AG20443 (cell line): ENCODE results near the gene PKN3.
A peak's percentile ranks its signal among the peaks of the same experiment; 100 is the strongest.
"Not testable (repeated sequence)": the region's sequence is repeated elsewhere in the genome, so short reads cannot be mapped to it uniquely, and the experiment has no call there.

Experiments
- DNase-seq: peaks from one replicate; pipeline ENCODE4 v3.0.0; 2012; ENCODE audit warnings: low spot score, mixed read lengths

PKN3 gene

GRCh38 chr9:128702445-128702948 is at the start of gene PKN3:
Gene PKN3, plus strand, starts transcription at chr9:128702503. Its CDS starts 413 bp downstream, at chr9:128702916.
- peak; percentile 97 for DNase-seq

- DNase-seq, result no peak
Observed at GRCh38 chr9:128653908-128654307, 48.4 kb upstream of the PKN3 start.

GRCh38 chr9:128654481-128654880 is 47.8 kb upstream of the PKN3 start:
- no peak for DNase-seq

- DNase-seq, result peak; percentile 99
Observed at GRCh38 chr9:128656416-128657343, 45.6 kb upstream of the PKN3 start, which contains the start of gene DYNC2I2. Gene DYNC2I2, minus strand, starts transcription at chr9:128656847. Its CDS starts 121 bp downstream, at chr9:128656726.

GRCh38 chr9:128657344-128657704 is 45.0 kb upstream of the PKN3 start:
- DNase-seq, result no peak

- DNase-seq, result no peak
Observed at GRCh38 chr9:128657796-128658195, 44.5 kb upstream of the PKN3 start.

GRCh38 chr9:128666481-128666941 is 35.8 kb upstream of the PKN3 start:
- not testable (repeated sequence) for DNase-seq

- DNase-seq, result no peak
Observed at GRCh38 chr9:128669786-128670185, 32.5 kb upstream of the PKN3 start.

GRCh38 chr9:128675382-128675781 is 26.9 kb upstream of the PKN3 start:
- DNase-seq, result no peak

GRCh38 chr9:128677794-128678193 is 24.5 kb upstream of the PKN3 start:
- DNase-seq, result no peak

GRCh38 chr9:128683340-128684064 is 18.8 kb upstream of the PKN3 start:
- peak; percentile 50 for DNase-seq

- DNase-seq, result no peak
Observed at GRCh38 chr9:128684065-128684324, 18.3 kb upstream of the PKN3 start.

- DNase-seq, result peak; percentile 80
Observed at GRCh38 chr9:128684325-128685199, 17.7 kb upstream of the PKN3 start.

- no peak for DNase-seq
Observed at GRCh38 chr9:128685636-128686489, 16.4 kb upstream of the PKN3 start.

- DNase-seq, result no peak
Observed at GRCh38 chr9:128687453-128687852, 14.8 kb upstream of the PKN3 start.

- peak; percentile 100 for DNase-seq
Observed at GRCh38 chr9:128688501-128689292, 13.6 kb upstream of the PKN3 start, which contains the start of gene SET. Gene SET, plus strand, starts transcription at chr9:128689222. Its CDS starts 361 bp downstream, at chr9:128689583.

- no peak for DNase-seq
Observed at GRCh38 chr9:128689293-128689774, 13.0 kb upstream of the PKN3 start.

GRCh38 chr9:128689820-128690683 is 12.3 kb upstream of the PKN3 start:
- peak; percentile 74 for DNase-seq

GRCh38 chr9:128690684-128691034 is 11.6 kb upstream of the PKN3 start:
- no peak for DNase-seq
